ENCODE measurements around the gene TNFRSF1A. TPM values are rescaled to one million over a fixed set of nuclear protein-coding genes. Genes with fewer than 3 reads are reported as not detected.

TNFRSF1A gene
- total and polyA plus RNA-seq, 2 of the 13 experiments (the other 11 are each of a cell fraction or from before 2014, with no cell fraction given), result 41.5 to 61.2 TPM

GRCh38 chr12:6336079-6336888, 5.6 kb downstream of the TNFRSF1A start (continued):
- TF ChIP-seq EEA1 (CRISPR knock-in tag; IDR thresholded peaks at IDR 0.05; ENCODE audit: borderline replicate concordance) (no peak), GPN1 (CRISPR knock-in tag; IDR thresholded peaks at IDR 0.05; ENCODE audit: borderline replicate concordance) (no peak), ZNF784 (CRISPR knock-in tag; IDR thresholded peaks at IDR 0.05; ENCODE audit: borderline replicate concordance) (no peak; the same call in 1 of the 2 replicates), PRDM10 (CRISPR knock-in tag; IDR thresholded peaks at IDR 0.05; ENCODE audit: low read depth) (peak; percentile 79; the same call in 1 of the 2 replicates), TBL1XR1 (IDR thresholded peaks at IDR 0.05; ENCODE audit: borderline replicate concordance, low read length, partially characterized antibody) (no peak), MAFK (conservative IDR thresholded peaks at IDR 0.05 in 1 of 2, IDR thresholded peaks at IDR 0.05 in 1 of 2; ENCODE audit: low read length in 2 of 2) (peak; percentile 99), BCLAF1 (IDR thresholded peaks at IDR 0.05) (no peak), DMAP1 (CRISPR knock-in tag; IDR thresholded peaks at IDR 0.05) (peak; percentile 95), NR2C2 (CRISPR knock-in tag; IDR thresholded peaks at IDR 0.05; ENCODE audit: borderline replicate concordance) (no peak), NCOA5 (CRISPR knock-in tag; IDR thresholded peaks at IDR 0.05) (no peak), ZNF619 (CRISPR knock-in tag; IDR thresholded peaks at IDR 0.05) (no peak; the same call in 1 of the 2 replicates), PLSCR1 (CRISPR knock-in tag; IDR thresholded peaks at IDR 0.05; ENCODE audit: borderline replicate concordance) (no peak), BORCS8-MEF2B (CRISPR knock-in tag; IDR thresholded peaks at IDR 0.05) (no peak), POLR2G (IDR thresholded peaks at IDR 0.05; ENCODE audit: low read depth, low read length) (peak; percentile 87), SALL2 (CRISPR knock-in tag; IDR thresholded peaks at IDR 0.05) (no peak)
- TF ChIP-seq, protein P1, sequence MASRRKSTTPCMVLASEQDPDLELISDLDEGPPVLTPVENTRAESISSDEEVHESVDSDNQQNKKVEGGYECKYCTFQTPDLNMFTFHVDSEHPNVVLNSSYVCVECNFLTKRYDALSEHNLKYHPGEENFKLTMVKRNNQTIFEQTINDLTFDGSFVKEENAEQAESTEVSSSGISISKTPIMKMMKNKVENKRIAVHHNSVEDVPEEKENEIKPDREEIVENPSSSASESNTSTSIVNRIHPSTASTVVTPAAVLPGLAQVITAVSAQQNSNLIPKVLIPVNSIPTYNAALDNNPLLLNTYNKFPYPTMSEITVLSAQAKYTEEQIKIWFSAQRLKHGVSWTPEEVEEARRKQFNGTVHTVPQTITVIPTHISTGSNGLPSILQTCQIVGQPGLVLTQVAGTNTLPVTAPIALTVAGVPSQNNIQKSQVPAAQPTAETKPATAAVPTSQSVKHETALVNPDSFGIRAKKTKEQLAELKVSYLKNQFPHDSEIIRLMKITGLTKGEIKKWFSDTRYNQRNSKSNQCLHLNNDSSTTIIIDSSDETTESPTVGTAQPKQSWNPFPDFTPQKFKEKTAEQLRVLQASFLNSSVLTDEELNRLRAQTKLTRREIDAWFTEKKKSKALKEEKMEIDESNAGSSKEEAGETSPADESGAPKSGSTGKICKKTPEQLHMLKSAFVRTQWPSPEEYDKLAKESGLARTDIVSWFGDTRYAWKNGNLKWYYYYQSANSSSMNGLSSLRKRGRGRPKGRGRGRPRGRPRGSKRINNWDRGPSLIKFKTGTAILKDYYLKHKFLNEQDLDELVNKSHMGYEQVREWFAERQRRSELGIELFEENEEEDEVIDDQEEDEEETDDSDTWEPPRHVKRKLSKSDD (CRISPR knock-in tag; IDR thresholded peaks at IDR 0.05; ENCODE audit: low read depth), result 0 out of 2 replicates have a peak, but pooled peaks have one; percentile 24
